Measurements from ENCODE around the gene STAM. TPM values are rescaled to one million over a fixed set of nuclear protein-coding genes. Genes with fewer than 3 reads are reported as not detected.

Gene STAM
- total and polyA plus RNA-seq, 8 donors = 6.8 to 49.2 (median 10.0) TPM

DNA sequence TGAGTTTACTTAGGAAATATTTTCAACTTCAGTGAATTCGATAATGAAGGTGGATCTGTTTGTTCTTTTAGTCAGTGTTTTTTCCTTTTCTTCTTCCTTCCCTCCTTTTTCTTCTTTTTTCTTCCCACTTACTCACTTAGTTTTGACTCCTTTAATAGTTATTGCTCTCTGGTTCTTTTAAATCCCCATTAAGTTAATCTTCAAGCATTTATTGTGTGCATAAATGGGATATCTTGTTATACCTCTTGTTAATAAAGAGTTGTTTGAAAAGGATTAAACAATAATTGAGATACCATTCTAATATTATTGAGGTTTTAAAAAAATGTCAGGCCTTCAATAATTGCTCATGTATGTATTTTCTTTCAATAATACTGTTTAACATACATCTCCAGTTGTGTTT, 19.5 kb downstream of the STAM start:
- TF ChIP-seq, protein P1, sequence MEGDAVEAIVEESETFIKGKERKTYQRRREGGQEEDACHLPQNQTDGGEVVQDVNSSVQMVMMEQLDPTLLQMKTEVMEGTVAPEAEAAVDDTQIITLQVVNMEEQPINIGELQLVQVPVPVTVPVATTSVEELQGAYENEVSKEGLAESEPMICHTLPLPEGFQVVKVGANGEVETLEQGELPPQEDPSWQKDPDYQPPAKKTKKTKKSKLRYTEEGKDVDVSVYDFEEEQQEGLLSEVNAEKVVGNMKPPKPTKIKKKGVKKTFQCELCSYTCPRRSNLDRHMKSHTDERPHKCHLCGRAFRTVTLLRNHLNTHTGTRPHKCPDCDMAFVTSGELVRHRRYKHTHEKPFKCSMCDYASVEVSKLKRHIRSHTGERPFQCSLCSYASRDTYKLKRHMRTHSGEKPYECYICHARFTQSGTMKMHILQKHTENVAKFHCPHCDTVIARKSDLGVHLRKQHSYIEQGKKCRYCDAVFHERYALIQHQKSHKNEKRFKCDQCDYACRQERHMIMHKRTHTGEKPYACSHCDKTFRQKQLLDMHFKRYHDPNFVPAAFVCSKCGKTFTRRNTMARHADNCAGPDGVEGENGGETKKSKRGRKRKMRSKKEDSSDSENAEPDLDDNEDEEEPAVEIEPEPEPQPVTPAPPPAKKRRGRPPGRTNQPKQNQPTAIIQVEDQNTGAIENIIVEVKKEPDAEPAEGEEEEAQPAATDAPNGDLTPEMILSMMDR (IDR thresholded peaks at IDR 0.05) = no peak
- TF ChIP-seq EP300 (IDR thresholded peaks at IDR 0.05) = no peak
- H3K4me3 ChIP-seq = no peak overlapping the region
- no peak for DNase-seq
- intact Hi-C loops (cut with DNase I; ENCODE audit: low total_unique reads) = no loop called here
- peaks cover 4 to 21% (median 10%) of the 10 kb centered on the region in 4 donors for H3K4me1 ChIP-seq
- peak overlapping the region in 1 of 5 donors; percentile 16 for H3K27ac ChIP-seq
- WGBS, 5 donors = 27 to 54% (median 45%) methylated on average over 1 of the region's 1 CpG
- H3K36me3 ChIP-seq = peaks cover 4 to 23% (median 21%) of the 10 kb centered on the region in 4 donors
- no peaks in the 10 kb centered on the region for H3K27me3 ChIP-seq
- no peaks in the 10 kb centered on the region for H3K9me3 ChIP-seq

DNA sequence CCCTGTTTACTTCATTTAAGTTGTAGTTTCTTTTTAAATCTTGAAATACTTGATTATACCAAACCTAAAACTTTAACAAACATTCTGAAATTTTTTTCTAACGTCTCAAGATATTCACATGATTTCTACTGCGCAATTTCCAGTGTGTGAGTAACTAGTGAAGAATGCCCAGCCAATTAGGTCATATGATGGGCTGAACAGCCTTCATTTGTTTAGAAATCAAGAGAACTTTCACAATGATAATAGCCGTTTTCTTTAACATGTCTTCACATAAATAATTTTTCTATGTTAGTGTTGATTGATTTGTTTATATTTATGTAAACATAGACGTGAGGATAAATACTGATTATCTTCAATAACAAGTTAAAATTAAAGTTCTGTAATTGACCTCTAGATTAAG, 21.8 kb downstream of the STAM start:
- intact Hi-C loops (cut with DNase I; ENCODE audit: low total_unique reads) = no loop called here
- 37 to 57% (median 54%) methylated on average over 4 of the region's 4 CpGs for WGBS, 5 donors
- H3K27ac ChIP-seq = peak overlapping the region in 4 of 5 donors; percentile 16 to 68 (median 54)
- H3K4me3 ChIP-seq = no peak overlapping the region
- H3K36me3 ChIP-seq = peaks cover 4 to 19% (median 16%) of the 10 kb centered on the region in 4 donors
- TF ChIP-seq POLR2A (IDR thresholded peaks at IDR 0.05) (no peak), POLR2AphosphoS5 (IDR thresholded peaks at IDR 0.05) (peak in 1 of 3 donors; percentile 43), EP300 (IDR thresholded peaks at IDR 0.05) (no peak)
- TF ChIP-seq, protein P1 (IDR thresholded peaks at IDR 0.05) = no peak
- H3K27me3 ChIP-seq = no peaks in the 10 kb centered on the region
- DNase-seq = peak in 1 of 2 donors; percentile 37
- no peaks in the 10 kb centered on the region for H3K9me3 ChIP-seq
- H3K4me1 ChIP-seq = peaks cover 5 to 27% (median 8%) of the 10 kb centered on the region in 4 donors

DNA sequence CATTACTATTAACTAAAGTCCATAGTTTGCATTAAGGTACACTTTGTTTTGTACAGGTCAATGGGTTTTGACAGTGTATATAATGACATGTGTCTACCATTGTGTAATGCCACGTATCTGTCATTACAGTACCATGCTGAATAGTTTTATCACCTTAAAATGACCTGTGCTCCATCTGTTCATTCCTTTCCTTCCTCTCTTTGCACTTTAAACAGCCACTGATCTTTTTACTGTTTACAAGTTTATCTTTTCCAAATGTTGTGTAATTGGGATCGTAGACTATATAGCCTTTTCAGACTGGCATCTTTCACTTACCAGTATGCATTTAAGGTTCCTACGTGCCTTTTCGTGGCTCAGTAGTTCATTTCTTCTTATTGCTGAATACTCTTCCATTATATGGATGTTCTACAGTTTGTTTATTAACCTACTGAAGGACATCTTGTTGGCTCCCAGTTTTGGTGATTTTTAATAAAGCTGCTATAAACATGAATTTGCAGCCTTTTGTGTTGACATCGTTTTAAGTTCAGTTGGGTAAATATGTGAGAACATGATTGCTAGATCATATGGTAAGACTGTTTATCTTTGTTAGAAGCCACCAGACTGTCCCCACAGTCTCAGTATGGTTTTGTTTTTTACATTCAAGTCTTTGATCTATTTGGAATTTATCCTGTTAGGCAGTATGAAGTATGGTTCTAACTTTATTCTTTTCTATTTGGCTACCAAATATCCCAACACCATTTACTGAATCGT, 24.7 kb downstream of the STAM start:
- DNase-seq = no peak
- Histone ChIP-seq H3K36me3 (no peaks in the 10 kb centered on the region), H3K9me3 (no peaks in the 10 kb centered on the region), H3K4me3 (no peak overlapping the region), H3K4me1 (peaks cover 5 to 35% (median 14%) of the 10 kb centered on the region in 4 donors), H3K27ac (no peak overlapping the region), H3K27me3 (no peaks in the 10 kb centered on the region)
- 60 to 70% (median 67%) methylated on average over 6 of the region's 6 CpGs for WGBS, 5 donors
- intact Hi-C loops (cut with DNase I; ENCODE audit: low total_unique reads) = no loop called here
- TF ChIP-seq, protein P1 (IDR thresholded peaks at IDR 0.05) = no peak
- TF ChIP-seq POLR2A (IDR thresholded peaks at IDR 0.05) = no peak
- no peak for TF ChIP-seq POLR2AphosphoS5 (IDR thresholded peaks at IDR 0.05)
- no peak for TF ChIP-seq EP300 (IDR thresholded peaks at IDR 0.05)

DNA sequence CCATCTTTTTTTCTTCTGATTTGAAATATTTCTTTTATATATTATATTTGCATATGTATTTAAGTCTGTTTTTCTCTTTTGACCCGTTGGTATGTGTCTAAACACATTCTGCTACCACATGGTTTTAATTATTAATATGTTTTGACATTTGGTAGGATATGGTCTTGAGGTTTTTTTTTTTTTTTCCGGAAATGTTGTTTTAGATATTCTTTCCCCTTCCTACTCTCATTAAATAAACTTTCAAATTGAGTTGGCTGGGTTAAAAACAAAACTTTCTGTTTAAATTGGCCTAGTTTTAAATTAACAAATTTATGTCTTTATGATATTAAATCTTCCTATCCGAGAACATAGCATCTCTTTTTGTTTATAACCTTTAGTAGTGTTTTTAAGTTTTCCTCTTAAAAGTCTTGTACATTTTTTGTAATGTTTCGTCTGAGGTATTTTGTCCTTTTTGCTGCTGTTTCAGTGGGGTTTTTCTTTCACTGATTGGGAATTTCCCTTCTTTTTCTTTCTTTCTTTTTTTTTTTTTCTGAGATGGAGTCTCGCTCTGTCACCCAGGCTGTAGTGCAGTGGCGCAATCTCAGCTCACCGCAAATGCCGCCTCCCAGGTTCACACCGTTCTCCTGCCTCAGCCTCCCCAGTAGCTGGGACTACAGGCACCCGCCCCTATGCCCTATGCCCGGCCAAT, 25.4 kb downstream of the STAM start:
- H3K27me3 ChIP-seq = no peaks in the 10 kb centered on the region
- H3K9me3 ChIP-seq = no peaks in the 10 kb centered on the region
- peaks cover 5 to 35% (median 12%) of the 10 kb centered on the region in 4 donors for H3K4me1 ChIP-seq
- H3K4me3 ChIP-seq = no peak overlapping the region
- H3K27ac ChIP-seq = no peak overlapping the region
- no peak for TF ChIP-seq POLR2AphosphoS5 (IDR thresholded peaks at IDR 0.05)
- TF ChIP-seq POLR2A (IDR thresholded peaks at IDR 0.05) = no peak
- TF ChIP-seq, protein P1 (IDR thresholded peaks at IDR 0.05) = no peak
- no peak for TF ChIP-seq EP300 (IDR thresholded peaks at IDR 0.05)
- H3K36me3 ChIP-seq = no peaks in the 10 kb centered on the region
- 69 to 83% (median 80%) methylated on average over 11 of the region's 11 CpGs for WGBS, 5 donors
- intact Hi-C loops (cut with DNase I; ENCODE audit: low total_unique reads) = no loop called here
- no peak for DNase-seq
